GM21723 (cell line): Measurements from ENCODE around the gene PHLDB2.

ENCODE experiments used
- ATAC-seq: cut with Tn5 transposase; IDR thresholded peaks from one replicate; pipeline ENCODE4 v1.9.1; 2021; ENCODE audit warnings: mild to moderate bottlenecking, moderate library complexity; ENCODE audit not compliant: unreplicated experiment

The PHLDB2 gene

DNA sequence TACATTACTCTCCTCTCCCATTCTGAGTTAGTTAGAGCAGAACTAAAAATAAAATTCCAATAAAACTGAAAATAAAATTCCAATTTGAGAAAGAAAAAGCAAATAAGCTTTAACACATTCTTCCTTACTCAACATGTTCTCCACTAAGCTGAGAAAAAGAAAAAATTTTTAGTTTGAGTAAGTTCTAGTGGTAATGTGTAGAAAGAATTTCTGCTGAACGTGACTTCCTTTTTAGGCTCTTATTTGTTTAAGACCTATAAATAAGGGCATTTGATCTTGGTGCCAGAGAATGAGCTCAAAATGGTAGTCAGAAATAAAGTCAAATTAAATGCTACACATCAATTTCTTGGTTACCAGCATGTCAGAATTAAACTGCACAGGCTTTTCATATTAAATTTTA lies 62.1 kb downstream of the PHLDB2 start:
- ATAC-seq, result no peak

DNA sequence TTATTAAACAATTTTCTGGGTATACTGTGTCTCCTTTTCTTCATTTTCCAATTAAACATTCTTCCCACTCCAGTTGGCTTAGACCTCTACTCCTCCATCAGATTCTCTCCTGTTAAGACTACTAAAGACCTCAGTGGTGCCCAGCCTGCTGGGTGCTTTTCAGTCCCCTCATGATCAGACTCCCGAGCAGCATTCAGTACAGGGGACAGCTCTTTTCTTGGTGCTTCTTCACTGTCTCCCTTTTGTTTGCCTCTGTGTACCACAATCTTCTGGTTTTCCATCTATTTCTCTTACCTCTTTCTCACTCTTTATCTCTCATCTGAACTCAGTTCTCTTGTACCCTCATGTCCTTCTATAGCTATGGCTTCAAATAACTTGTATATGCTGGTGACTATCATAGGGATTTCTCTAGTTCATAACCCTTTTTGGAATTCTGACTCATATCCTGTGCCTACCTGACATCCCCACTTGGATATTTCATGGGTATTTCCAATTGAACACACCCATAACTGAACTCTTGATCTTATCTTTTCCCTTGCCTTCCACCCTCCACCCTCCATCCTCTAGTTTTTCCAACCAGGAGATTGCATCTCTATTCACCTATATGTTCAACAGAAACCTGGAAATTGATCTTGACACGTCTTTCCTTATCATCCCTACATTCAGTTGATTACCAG lies 64.2 kb downstream of the PHLDB2 start:
- no peak for ATAC-seq

DNA sequence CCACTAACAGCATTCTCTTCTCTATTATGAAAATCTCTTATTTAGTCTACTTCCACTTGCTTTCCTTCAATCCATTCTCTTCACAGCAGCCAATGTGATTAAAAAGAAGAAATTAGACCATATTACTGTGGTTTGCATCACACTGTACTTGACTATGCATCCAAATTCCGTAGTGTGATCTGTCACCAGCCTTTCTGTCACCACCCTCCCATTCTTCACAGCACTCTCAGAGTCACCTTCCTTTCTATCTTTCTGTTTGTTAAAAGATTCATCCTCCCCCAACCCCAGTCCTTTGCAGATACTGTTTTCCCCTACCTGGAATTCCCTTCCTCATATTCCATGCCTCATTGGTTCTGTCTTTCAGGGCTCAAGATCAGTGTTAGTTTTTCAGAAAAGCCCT lies 64.7 kb downstream of the PHLDB2 start:
- no peak for ATAC-seq

DNA sequence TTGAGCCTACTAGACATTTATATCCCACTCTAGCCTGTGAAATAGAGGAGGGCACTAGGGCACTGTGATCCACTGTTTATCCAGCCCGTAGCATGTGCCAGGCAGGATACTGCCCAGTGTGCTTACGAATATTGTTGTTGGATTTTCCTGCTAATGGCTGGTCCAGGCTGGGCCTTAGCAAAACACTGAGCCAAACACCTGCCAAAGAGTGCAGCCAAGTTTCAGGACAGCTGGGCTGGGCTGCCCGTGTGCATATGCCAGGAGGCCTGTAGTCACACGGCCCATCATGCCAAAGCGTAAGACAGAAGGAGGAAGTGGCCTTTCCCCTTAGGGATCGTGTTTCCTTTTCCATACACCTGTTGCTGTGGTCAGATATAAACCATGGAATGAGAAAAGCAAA lies 65.2 kb downstream of the PHLDB2 start:
- ATAC-seq, result no peak

DNA sequence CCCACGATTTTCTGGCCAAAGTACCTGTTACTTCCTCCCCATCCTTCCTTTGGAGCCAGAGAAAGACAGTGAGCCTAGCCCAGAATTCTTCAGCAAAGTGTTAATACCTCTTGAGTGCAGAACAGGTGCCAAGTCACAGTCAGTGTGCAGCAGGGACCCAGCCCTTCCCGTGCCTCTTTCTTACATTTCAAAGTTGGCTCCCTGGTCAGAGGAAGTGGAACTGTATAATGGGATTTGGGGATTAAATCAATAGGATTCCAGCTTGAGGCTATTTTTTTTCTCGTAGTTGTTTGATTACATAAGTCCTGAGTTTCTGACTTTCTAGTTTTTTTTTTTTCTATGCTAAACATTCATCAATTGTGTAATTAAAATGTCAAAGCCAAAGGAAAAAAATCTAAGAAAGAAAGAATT lies 67.2 kb downstream of the PHLDB2 start:
- no peak for ATAC-seq

DNA sequence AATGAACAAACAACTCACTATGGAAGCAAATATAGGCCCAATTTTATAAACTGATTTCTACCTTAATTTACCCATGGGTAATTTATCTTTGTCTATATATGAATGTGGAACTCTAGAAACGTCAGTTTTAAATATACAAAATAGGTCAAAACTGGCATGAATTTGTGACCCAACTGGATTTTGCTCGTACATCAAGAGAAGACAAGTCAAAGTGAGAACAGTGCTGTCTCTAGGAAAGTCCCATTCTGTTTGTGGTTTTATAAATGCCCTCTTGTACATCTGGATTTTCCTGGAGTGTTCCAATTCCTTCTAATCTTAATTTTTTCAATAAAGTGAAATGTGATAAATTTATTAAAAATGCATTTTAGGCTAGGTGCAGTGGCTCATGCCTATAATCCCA lies 69.5 kb downstream of the PHLDB2 start:
- ATAC-seq, result no peak

DNA sequence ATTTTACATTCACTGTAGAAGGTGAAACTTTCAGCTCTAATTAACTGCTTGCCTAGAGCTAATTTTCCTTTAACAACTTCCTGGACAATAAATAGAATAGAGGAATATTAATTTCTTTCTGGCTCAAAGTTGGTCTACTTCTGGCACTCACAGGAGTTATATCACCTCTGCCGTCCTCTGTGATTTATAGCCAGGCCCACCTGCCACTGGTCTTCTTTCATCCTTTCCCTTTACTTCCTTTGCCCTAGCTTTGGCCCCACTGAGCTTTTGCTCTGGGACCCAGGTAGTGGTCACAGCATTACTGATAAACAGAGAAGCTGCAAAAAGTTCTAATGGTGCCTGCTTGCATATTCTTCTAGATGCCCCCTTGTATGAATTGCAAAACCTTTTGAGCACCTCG lies 70.4 kb downstream of the PHLDB2 start:
- ATAC-seq, result no peak

DNA sequence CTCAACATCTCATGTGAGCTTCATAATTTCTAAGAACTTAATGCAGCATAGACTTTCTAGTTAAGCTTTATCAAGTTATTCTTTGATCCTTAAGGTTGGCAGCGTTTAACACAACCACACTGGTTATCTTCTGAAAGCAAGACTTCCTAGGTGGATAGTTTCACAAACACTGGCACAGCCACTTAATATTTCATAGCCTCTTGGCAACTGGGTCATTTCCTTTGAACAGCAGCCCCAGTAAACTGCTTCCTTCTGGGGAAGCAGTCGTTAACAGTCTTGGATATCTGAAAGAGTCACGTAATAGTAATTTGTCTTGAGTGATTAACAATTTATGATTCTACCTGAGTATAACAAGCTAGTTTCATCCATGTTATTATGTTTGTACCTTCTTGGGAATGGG lies 73.9 kb downstream of the PHLDB2 start:
- ATAC-seq, result no peak

DNA sequence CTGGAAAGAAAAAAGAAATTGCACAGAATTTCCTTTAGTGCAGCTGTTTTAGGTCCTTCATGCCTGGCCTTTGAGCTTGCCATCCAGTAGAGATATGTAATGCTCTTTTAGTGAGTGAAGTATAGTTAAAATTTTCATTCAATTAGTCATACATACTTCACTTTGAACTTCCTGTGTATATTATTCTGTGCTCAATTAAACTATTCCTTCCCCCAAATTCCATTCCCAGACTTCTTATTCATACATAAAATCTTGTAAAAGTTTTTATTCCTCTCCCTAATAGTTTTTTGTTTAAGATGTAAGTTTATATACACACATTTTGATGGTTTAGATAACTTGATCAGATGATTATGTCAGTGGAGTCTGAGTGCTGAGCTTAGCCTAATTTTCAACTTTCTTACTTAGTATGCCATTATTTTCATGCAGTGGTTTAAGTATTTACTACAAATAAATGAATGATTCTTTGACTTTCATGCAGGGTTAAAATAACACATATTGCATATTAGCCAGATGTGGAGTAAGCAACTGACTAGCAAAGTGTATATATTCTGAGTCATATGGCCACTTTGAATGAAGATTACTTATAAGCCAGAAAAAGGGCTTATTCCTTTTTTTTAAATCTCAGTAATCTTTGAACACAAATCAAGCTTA lies 77.3 kb downstream of the PHLDB2 start:
- ATAC-seq, result no peak

DNA sequence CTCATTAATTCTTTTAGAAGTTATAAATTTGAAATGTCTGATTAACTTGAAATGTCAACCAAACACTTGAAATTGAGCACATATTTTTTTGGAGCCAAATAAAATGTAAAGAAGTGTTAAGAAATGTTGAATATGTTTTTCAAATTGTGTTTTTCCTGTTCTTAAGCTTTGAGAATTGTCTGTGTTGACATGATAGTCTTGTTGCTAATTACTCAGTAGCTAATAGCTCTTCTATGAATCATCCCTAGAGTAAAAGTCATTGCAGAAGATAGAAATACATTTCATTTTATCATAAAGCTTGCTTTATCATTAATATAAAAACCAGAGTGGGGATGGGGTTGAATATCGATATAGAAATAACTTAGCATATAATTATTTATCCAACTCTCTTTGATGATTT lies 77.9 kb downstream of the PHLDB2 start:
- ATAC-seq, result no peak

DNA sequence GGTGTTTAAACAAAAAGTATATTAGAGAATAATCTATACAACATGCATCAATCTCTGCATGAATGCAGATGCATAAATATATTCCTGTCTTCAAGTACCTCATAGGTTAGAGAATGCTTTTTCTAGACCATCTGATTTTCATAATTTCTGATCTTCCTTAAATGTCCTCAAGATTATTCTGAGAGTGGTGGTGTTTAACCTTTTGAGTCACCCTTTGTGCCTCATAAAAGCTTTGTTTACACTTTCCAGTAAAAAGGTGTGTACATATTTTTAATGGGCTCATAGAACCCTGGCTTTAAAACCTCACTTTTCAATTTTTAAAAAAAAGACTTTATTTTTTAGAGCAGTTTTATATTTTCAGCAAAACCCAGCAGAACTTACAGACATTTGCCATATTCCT lies 78.8 kb downstream of the PHLDB2 start:
- ATAC-seq, result no peak

DNA sequence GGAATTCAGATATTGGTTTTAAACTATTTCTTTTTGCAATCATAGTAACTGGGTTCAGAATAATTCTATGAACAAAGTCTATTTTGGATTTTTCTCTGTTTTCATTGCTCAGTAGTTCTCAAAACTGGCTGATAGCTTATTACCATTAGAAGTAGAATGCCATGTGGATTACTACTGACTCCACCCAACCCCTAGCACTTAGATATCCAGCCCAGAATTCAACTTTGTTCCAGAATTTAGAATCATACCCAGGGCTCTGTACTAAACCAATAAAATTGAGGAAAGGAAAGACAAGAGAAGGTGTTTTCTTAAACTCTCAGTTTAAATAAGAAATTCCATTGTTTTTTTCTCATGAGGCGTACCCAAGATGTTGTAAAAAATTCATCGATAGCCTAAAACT lies 80.8 kb downstream of the PHLDB2 start:
- no peak for ATAC-seq

DNA sequence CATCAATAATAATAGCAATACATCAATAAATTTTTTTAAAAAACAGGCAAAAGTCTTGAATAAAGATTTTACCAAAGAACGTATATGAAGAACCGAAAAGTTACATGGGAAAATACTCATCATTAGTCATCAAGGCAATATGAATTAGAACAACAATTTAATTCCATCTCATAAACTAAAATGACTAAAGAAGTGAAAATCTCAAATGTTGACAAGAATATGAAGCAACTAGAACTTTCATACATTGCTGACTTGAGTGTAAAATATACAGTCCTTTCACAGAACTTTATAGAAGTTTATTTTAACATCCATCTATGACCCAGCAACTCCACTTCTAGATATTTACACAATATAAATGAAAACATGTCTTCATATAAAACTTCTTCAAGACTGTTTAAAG lies 84.5 kb downstream of the PHLDB2 start:
- no peak for ATAC-seq

DNA sequence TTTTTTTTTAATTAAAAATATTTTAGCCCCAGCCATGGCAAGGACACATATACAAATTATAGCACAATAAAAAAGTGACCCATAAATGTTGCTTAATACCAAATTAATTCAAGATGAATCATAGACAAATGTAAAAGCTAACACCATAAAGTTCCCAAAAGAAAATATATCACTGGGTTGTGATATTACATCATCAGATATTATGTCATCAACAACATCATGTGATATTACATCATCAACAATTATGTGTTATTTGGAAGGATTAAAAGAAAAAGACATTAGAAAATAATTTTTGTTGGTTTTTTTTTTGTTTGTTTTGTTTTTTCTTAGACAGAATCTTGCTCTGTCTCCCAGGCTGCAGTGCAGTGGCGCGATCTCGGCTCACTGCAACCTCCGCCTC lies 85.3 kb downstream of the PHLDB2 start:
- no peak for ATAC-seq

DNA sequence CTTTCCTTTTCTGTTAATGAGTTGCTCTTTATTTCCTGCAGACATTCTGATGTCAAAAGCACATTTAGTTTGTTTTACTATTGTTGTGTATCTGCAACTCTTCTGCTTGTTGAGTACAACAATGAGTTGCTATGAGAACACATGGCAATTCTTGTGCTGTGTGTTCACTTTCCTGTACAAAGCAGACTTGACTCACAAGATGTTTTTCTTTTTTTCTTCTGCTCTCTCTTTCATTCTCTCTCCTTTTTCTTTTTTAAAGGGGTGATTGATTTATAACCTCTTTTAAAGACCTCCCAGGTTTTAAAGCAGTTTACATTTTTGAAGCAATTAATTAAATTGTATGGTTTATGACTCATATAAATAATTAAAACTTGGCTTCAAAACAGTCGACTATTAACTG lies 88.2 kb downstream of the PHLDB2 start:
- no peak for ATAC-seq

DNA sequence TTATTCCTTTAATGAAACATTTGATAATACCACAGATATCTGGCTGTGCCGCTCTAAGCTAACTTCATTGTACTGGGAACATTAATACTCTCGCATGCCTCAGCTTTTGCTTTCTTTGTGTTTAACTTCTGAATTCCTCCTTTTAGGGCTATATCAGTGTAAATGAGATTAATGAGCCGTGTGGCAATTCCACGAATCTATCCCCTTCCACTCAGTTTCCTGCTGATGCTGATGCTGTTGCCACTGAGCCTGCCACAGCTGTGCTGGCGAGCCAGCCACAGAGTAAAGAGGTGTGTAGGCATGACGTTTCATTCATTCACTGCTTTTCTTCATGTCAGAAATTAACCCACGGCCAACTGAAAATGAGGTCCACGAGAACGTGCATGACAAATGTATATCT lies 89.7 kb downstream of the PHLDB2 start:
- ATAC-seq, result no peak

DNA sequence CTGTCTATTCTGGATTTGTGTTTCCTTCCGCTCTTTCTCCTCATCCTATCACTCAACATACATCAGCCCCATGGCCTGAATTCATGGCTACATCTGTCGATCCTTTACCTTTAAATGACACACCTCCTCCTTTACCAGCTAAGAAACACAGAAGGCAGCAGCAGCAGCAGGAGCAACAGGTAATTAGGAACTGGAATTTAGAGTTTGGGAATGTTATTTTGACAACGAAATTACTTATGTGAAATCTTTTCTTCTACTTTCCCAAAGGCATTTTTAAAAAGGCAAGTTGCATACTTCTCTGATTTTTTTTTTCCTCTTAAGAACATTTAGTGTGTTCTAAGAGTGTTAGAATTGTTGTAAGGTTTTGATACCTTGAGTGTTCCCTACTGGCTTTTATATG lies 90.6 kb downstream of the PHLDB2 start:
- ATAC-seq, result no peak

DNA sequence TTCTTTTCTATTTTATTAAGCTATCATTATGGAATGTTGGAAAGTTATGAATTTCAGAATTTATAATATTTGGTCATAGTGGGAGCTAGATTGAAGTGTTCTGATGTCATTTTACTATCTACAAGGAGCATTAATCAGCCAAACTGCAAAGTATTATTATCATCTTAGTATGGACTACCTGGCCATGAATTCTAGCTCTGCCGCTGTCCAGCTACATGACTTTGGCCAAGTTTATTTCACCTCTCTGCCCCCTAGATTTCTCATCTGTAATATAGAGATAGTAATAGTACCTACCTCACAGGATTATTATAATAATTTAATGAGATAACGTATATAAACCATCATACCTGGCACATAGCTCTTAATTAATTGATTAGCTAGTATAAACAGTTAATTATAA lies 92.0 kb downstream of the PHLDB2 start:
- ATAC-seq, result no peak

DNA sequence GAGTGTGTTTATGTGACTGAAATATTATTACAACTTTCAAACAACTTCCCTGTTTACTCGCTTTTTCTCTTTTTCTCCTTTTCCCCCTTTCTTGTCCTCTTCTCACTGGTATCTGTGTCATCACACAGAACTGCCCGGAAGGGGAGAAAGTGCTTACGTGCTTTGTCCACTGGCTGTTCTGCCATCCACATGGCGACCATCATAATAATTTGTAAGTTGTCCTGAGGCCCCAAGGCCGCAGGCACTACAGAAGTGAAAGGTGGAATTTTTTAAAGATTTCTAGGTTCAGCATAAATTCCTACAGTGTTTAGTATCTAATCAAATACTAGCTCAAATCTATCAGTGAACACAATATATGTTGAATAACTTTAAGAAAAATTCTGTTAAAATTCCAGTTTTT lies 93.0 kb downstream of the PHLDB2 start:
- ATAC-seq, result no peak

DNA sequence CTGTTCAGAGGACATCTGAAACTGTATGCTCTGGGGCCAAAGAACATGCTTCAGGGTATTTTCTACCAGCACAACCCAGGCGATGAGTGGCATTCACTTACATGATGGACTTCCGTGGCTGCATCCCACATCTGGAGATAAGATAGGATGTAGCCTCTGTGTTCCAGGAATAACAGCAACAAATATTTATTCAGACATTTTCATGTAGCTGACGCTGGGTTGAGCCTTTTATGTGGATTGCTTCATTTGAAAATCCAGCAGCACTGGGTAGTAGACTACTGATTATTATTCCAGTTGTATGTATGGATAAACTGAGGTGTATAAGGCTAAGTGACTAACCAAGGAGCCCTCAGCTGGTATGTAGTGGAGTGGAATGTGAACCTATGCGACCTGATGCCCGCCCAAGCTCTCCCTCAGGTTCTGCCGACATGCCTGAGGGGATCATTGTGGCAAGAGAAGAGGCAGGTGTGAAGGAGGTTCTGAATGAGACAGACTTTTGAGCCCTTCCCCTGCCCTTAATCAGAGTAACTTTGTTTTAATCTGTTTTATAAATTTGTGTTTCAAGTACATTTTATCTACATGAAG lies 93.9 kb downstream of the PHLDB2 start:
- no peak for ATAC-seq

DNA sequence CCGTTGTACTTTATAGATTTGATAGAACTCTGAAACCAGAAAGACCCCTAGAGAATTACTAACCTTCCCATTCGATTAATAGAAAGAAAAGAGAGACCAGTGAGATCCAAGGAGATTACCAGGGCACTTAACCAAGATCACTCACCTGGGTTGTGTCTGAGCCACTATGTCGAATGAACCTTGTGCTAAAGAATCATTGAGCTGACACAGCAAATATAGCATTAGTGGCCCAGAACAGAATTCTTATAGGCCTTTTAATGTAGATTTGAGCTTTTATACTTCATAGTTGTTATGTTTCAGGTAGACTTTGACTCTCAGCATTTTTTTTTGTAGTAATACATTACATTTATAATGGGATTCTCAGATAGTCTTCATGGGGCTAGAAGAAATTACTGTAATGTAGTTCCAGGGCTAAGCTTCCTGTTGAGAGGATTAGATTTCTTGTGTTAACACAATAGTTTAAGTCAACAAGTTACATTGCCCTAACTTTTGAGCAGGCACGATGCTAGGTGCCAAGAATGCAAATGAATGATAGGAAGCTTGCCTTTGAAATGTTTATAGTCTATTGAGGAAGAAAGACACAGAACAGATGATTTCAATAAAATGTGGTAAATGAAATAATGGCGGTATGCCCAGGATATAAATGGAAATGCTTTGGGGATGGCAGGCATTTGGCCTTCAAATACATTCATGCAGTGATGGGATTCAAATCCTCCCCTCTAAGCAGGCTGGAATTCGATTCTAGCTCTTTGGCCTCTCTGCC lies 95.3 kb downstream of the PHLDB2 start:
- ATAC-seq, result no peak

DNA sequence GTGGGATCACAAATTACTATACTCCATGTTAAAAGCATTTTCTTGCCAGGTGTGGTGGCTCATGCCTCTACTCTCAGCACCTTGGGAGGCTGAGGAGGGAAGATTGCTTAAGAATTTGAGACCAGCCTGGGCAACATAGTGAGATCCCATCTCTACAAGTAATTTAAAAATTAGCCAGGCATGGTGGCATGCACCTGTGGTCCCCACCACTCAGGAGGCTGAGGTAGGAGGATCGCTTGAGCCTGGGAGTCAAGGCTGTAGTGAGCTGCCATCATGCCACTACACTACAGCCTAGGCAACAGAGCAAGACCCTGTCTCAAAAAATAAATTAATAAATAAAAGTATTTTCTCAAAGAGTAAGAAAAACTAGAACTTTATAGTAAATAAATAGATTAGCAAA lies 96.8 kb downstream of the PHLDB2 start:
- ATAC-seq, result no peak
